K562 (cell line): ENCODE data around the gene TJP3. TPM values are rescaled to one million over a fixed set of nuclear protein-coding genes. Genes with fewer than 3 reads are reported as not detected.
A peak's percentile ranks its signal among the peaks of the same experiment; 100 is the strongest.

Source experiments
- ATAC-seq: fragments of 200-7000 bp; cut with Tn5 transposase; 3 replicates; pipeline ENCODE4 v1.9.1; 2020; ENCODE audit warnings: moderate library complexity
- BruUV-seq: library from RNA; stranded (reverse); fragments of 400-500 nt; replicated peaks from 2 replicates; lab custom pipeline; 2021; lab: Mats Ljungman, UMichigan
- CTCF ChIA-PET: fragments of 300-600 bp; formaldehyde crosslinking; extraction: SDS; loops from one replicate; lab custom pipeline; 2021; ENCODE audit warnings: low intra/inter-chr PET ratio; lab: Yijun Ruan, JAX
- POLR2A ChIA-PET: fragments of 300-600, 350-650 bp; sonication (Branson Sonifier 250); formaldehyde crosslinking; extraction: SDS; loops from one replicate; lab custom pipeline; 2021; ENCODE audit warnings: antibody characterized with exemption, inconsistent platforms; lab: Yijun Ruan, JAX
- DNase-seq, 4 experiments: peaks; one replicate each; pipeline versions ENCODE4 v3.0.0 to v3.0.0-alpha.2; 2011 to 2018; ENCODE audit warnings: low spot score in 3 of 4, mixed read lengths in 3 of 4; ENCODE audit errors: extremely low read depth in 1 of 4
- FAIRE-seq: peaks from 2 replicates; lab custom pipeline; 2011; peaks lifted over from hg19 to GRCh38; lab: Jason Lieb, UNC
- H2AFZ ChIP-seq: 2 replicates; pipeline ENCODE4 v1.6.0; 2011; ENCODE audit warnings: low read depth, low read length, control low read depth, inconsistent platforms
- H3K27ac ChIP-seq: fragments of 200-600 bp; 3 replicates; pipeline ENCODE4 v1.8.0; 2011; ENCODE audit warnings: low read depth, mild to moderate bottlenecking, control low read depth, inconsistent platforms, low read length, moderate library complexity, mixed read lengths; ENCODE audit errors: extremely low read depth
- H3K27me3 ChIP-seq, 2 experiments: fragments of 300-600 bp in 1 of 2; 2 replicates in 1 of 2; 3 replicates in 1 of 2; pipeline versions ENCODE4 v1.6.0 to v1.8.0; 2011; ENCODE audit warnings: inconsistent platforms in 2 of 2, low read length in 2 of 2, mild to moderate bottlenecking in 1 of 2, mixed read lengths in 1 of 2, moderate library complexity in 1 of 2; ENCODE audit not compliant: control insufficient read depth in 2 of 2, insufficient read depth in 2 of 2
- H3K36me3 ChIP-seq: fragments of 300-600 bp; 3 replicates; pipeline ENCODE4 v1.8.0; 2011; ENCODE audit warnings: mild to moderate bottlenecking, low read length, inconsistent platforms; ENCODE audit not compliant: control insufficient read depth, insufficient read depth
- H3K4me1 ChIP-seq, 2 experiments: fragments of 200-600 bp in 1 of 2; replicated peaks in 1 of 2; 2 replicates in 1 of 2; 3 replicates in 1 of 2; pipeline versions ENCODE4 v1.5.1 to v1.8.0; 2011; ENCODE audit warnings: inconsistent platforms in 2 of 2, low read length in 2 of 2, mild to moderate bottlenecking in 1 of 2, mixed read lengths in 1 of 2, moderate library complexity in 1 of 2; ENCODE audit not compliant: control insufficient read depth in 2 of 2, insufficient read depth in 2 of 2
- H3K4me2 ChIP-seq: 2 replicates; pipeline ENCODE4 v1.6.1; 2011; ENCODE audit warnings: low read length, control low read depth, inconsistent platforms, mixed read lengths; ENCODE audit not compliant: insufficient read depth
- H3K4me3 ChIP-seq: fragments of 200-600 bp; sonication (generic), shearing (Covaris generic); 2 replicates; pipeline ENCODE4 v1.5.1; 2016; ENCODE audit warnings: control low read depth, inconsistent platforms
- H3K79me2 ChIP-seq: fragments of 200-600 bp; 3 replicates; pipeline ENCODE4 v1.8.0; 2011; ENCODE audit warnings: low read length, inconsistent platforms; ENCODE audit not compliant: control insufficient read depth, insufficient read depth
- H3K9ac ChIP-seq, 2 experiments: 2 replicates each; pipeline versions ENCODE4 v1.6.0 to v1.6.1; 2011; ENCODE audit warnings: low read depth in 2 of 2, low read length in 2 of 2, control low read depth in 1 of 2, inconsistent platforms in 1 of 2, mild to moderate bottlenecking in 1 of 2, mixed read lengths in 1 of 2; ENCODE audit not compliant: insufficient read depth in 1 of 2
- H3K9me1 ChIP-seq: one replicate; pipeline ENCODE4 v1.6.0; 2011; ENCODE audit warnings: inconsistent platforms, mild to moderate bottlenecking, low read length, moderate library complexity; ENCODE audit not compliant: control insufficient read depth, insufficient read depth
- H3K9me3 ChIP-seq: replicated peaks from 2 replicates; pipeline ENCODE4 v1.5.1; 2011; ENCODE audit warnings: low read depth, low read length, inconsistent platforms; ENCODE audit not compliant: control insufficient read depth, insufficient read depth
- H4K20me1 ChIP-seq: replicated peaks from 2 replicates; pipeline ENCODE4 v1.6.1; 2011; ENCODE audit warnings: low read length, inconsistent platforms, mixed read lengths; ENCODE audit not compliant: control insufficient read depth, insufficient read depth
- BRCA1 ChIP-seq, 2 experiments: fragments of 450-650 bp in 1 of 2; sonication (generic) in 1 of 2; formaldehyde crosslinking in 1 of 2; IDR thresholded peaks; 2 replicates each; pipeline versions ENCODE4 v1.5.0 to v1.6.1; 2017 to 2020; ENCODE audit warnings: mild to moderate bottlenecking in 1 of 2, missing genetic modification reagents in 1 of 2
- ESRRA ChIP-seq: fragments of 450-650 bp; IDR thresholded peaks from 2 replicates; pipeline ENCODE4 v1.6.1; 2014; ENCODE audit warnings: low read depth, mild to moderate bottlenecking, moderate library complexity, borderline replicate concordance
- FOXA1 ChIP-seq: fragments of 450-650 bp; IDR thresholded peaks from 2 replicates; pipeline ENCODE4 v1.6.1; 2016; ENCODE audit warnings: mild to moderate bottlenecking, borderline replicate concordance
- FOXK1 ChIP-seq: sonication (generic); formaldehyde crosslinking; IDR thresholded peaks from 2 replicates; pipeline ENCODE4 v1.8.0; 2022; ENCODE audit warnings: missing genetic modification reagents, mild to moderate bottlenecking, borderline replicate concordance
- POLR2AphosphoS5 ChIP-seq: IDR thresholded peaks from 2 replicates; pipeline ENCODE4 v1.6.1; 2011; ENCODE audit warnings: mild to moderate bottlenecking, low read depth, low read length, moderate library complexity; ENCODE audit not compliant: control insufficient read depth, insufficient read depth
- RBM39 ChIP-seq: fragments of 200-400 bp; formaldehyde crosslinking; optimal IDR thresholded peaks from 2 replicates; pipeline ENCODE3; 2018; ENCODE audit warnings: low read depth, low read length
- SRF ChIP-seq, 2 experiments: fragments of 250-450, 450-650 bp in 1 of 2; sonication (Bioruptor Pico) in 1 of 2; sonication (generic) in 1 of 2; formaldehyde crosslinking; IDR thresholded peaks; 2 replicates each; pipeline versions ENCODE4 v1.5.0 to v1.5.1; 2020 to 2022; ENCODE audit warnings: mild to moderate bottlenecking in 1 of 2, missing genetic modification reagents in 1 of 2
- ZBED1 ChIP-seq: IDR thresholded peaks from 2 replicates; pipeline ENCODE4 v1.6.1; 2014
- ZC3H8 ChIP-seq: fragments of 450-650 bp; IDR thresholded peaks from 2 replicates; pipeline ENCODE4 v1.6.1; 2017
- WGBS: fragments of 100-300 bp; shearing (Covaris generic); methylation state at CpG from one replicate; pipeline ENCODE4 v1.1.6; 2016; ENCODE audit warnings: low coverage, mixed read lengths; ENCODE audit not compliant: insufficient coverage; ENCODE audit errors: missing lambda C conversion rate; 5-methylcytosine and 5-hydroxymethylcytosine counted together
- in situ Hi-C: fragments of 300-500 bp; cut with MboI; formaldehyde crosslinking; loops from 4 replicates; pipeline ENCODE4 v1.15.0; 2018; ENCODE audit warnings: inconsistent platforms, mixed read lengths
- intact Hi-C: fragments of 100-400 bp; cut with micrococcal nuclease; formaldehyde crosslinking; loops from 2 replicates; pipeline ENCODE4 v1.14.2; 2022
- polyA plus RNA-seq, 8 experiments: library from polyadenylated mRNA; depleted of rRNA in 4 of 8; stranded (reverse) in 5 of 8; unstranded in 3 of 8; fragments of >200 nt; fragmentation: Nextera tagmentation in 2 of 8; fragmentation: Illumina TruSeq in 1 of 8; extraction: Ambion mirVana in 2 of 8; extraction: Trizol in 1 of 8; gene quantifications; 2 replicates each; pipeline versions ENCODE4 v1.2.1 to v1.2.3, GENCODE V29; 2011 to 2014; ENCODE audit warnings: inconsistent platforms in 1 of 8, missing spikeins in 1 of 8
- total RNA-seq, 7 experiments: library from RNA; depleted of rRNA in 6 of 7; stranded (reverse); fragments of >200 nt in 6 of 7; fragmentation: Illumina TruSeq in 2 of 7; extraction: Trizol in 2 of 7; gene quantifications; 2 replicates each; pipeline versions ENCODE4 v1.2.1 to v1.2.3, GENCODE V29; 2011 to 2021; ENCODE audit warnings: low replicate concordance in 1 of 7
- TF ChIP-seq, protein P1 (sequence below): fragments of 450-650 bp; IDR thresholded peaks from 2 replicates; pipeline ENCODE4 v1.6.1; 2016; ENCODE audit warnings: low read depth, mild to moderate bottlenecking, moderate library complexity
- TF ChIP-seq, protein P2 (sequence below): sonication (generic); formaldehyde crosslinking; IDR thresholded peaks from 2 replicates; pipeline ENCODE4 v1.9.0; 2022; ENCODE audit warnings: mild to moderate bottlenecking, missing genetic modification reagents
- TF ChIP-seq, protein P3 (sequence below): sonication (generic); formaldehyde crosslinking; IDR thresholded peaks from 2 replicates; pipeline ENCODE4 v1.5.0; 2020; ENCODE audit warnings: missing genetic modification reagents

Gene TJP3
- total and polyA plus RNA-seq, 9 of the 15 experiments (the other 6 are each of a cell fraction or from before 2014, with no cell fraction given), result 0.11 to 2.4 (median 0.57) TPM; not detected in 1

DNA sequence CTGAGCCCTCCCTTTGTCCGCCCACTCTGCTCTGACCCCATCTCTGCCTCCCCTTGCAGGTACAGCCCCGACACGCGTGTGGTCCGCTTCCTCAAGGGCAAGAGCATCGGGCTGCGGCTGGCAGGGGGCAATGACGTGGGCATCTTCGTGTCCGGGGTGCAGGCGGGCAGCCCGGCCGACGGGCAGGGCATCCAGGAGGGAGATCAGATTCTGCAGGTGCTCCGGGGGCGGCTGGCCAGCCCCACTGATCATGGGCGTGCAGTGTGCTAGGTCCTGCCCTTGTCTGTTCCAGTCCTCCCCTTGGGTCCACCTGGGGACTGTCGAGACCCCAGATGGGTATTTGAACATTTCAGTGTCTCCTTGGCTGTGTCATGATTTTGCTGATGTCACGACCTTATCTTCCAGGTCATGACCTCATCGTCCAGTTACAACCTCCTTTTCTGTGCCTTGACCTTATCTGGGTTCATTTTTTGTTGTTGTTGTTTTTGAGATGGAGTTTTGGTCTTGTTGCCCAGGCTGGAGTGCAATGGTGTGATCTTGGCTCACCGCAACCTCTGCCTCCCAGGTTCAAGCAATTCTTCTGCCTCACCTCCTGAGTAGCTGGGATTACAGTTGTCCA, 28.0 kb downstream of the TJP3 start (continued):
- TF ChIP-seq FOXK1 (CRISPR knock-in tag) (no peak), BRCA1 (IDR thresholded peaks at IDR 0.05) (no peak), BRCA1 (CRISPR knock-in tag; IDR thresholded peaks at IDR 0.05) (no peak), RBM39 (no peak)
- TF ChIP-seq, protein P1, sequence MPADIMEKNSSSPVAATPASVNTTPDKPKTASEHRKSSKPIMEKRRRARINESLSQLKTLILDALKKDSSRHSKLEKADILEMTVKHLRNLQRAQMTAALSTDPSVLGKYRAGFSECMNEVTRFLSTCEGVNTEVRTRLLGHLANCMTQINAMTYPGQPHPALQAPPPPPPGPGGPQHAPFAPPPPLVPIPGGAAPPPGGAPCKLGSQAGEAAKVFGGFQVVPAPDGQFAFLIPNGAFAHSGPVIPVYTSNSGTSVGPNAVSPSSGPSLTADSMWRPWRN, result no peak
- TF ChIP-seq, protein P2, sequence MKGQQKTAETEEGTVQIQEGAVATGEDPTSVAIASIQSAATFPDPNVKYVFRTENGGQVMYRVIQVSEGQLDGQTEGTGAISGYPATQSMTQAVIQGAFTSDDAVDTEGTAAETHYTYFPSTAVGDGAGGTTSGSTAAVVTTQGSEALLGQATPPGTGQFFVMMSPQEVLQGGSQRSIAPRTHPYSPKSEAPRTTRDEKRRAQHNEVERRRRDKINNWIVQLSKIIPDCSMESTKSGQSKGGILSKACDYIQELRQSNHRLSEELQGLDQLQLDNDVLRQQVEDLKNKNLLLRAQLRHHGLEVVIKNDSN (CRISPR knock-in tag), result no peak

DNA sequence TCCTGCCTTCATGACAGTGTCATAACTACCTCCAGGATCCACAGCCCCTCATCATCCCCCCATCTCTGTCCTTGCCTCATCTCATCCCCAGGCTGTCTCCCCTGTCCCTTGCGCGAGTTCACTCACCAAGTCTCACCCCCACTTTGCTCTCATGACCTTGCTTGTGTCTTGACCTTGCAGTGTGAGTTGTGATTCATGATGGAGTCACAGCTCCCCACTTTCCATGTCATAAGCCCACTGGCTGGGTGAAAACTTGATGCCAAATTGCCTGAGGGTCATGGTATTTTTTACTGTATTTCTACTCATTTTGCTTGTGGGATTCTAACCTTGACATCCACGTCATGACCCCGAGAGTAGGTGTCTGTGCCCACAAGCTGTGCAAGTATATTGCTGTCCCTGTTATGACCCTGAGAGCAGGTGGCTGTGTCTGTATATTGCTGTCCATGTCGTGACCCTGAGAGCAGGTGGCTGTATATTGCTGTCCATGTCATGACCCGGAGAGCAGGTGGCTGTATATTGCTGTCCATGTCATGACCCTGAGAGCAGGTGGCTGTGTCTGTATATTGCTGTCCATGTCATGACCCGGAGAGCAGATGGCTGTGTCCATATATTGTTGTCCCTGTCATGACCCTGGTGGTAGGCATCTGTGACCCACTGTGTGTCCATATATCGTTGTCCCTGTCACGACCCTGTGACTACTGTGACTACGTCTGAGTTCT, 29.5 kb downstream of the TJP3 start:
- H3K27ac ChIP-seq, result no peak overlapping the region
- CTCF ChIA-PET, result no interaction called here
- H3K9ac ChIP-seq, result peak overlapping the region in 1 of 2 experiments; percentile 19; a peak in 1 of 4 replicates
- H3K36me3 ChIP-seq, result no peaks in the 10 kb centered on the region
- no peaks in the 10 kb centered on the region for H3K79me2 ChIP-seq
- no peak overlapping the region for H3K4me2 ChIP-seq
- in situ Hi-C loops, result no loop called here
- 22% methylated on average over 10 of the region's 10 CpGs for WGBS
- no peak overlapping the region for H3K4me3 ChIP-seq
- no peaks in the 10 kb centered on the region; the same call in 1 of the 2 replicates for H4K20me1 ChIP-seq
- peaks cover 0 to 9% of the 10 kb centered on the region in 2 experiments; a peak in 2 of 5 replicates for H3K27me3 ChIP-seq
- FAIRE-seq (no peak), DNase-seq (no peak), ATAC-seq (no peak)
- H2AFZ ChIP-seq, result no peak overlapping the region
- 0 out of 2 replicates have a peak, but pooled peaks cover 4% of the 10 kb centered on the region for H3K9me3 ChIP-seq
- H3K9me1 ChIP-seq, result no peaks in the 10 kb centered on the region
- intact Hi-C loops, result no loop called here
- no TSS peak for BruUV-seq
- POLR2A ChIA-PET, result interaction anchor here (1.4 kb wide), 1 partner anchor 24 kb away, joined by 4 read pairs; the partner anchor contains the start of genes APBA3 and MRPL54
- peaks cover 9 to 26% of the 10 kb centered on the region in 2 experiments; a peak in 4 of 5 replicates for H3K4me1 ChIP-seq
- TF ChIP-seq ESRRA, result 0 out of 2 replicates have a peak, but pooled peaks have one; percentile 55
- no peak for TF ChIP-seq FOXA1
- TF ChIP-seq SRF (CRISPR knock-in tag; IDR thresholded peaks at IDR 0.05), result no peak
- no peak for TF ChIP-seq ZC3H8
- TF ChIP-seq, protein P3, sequence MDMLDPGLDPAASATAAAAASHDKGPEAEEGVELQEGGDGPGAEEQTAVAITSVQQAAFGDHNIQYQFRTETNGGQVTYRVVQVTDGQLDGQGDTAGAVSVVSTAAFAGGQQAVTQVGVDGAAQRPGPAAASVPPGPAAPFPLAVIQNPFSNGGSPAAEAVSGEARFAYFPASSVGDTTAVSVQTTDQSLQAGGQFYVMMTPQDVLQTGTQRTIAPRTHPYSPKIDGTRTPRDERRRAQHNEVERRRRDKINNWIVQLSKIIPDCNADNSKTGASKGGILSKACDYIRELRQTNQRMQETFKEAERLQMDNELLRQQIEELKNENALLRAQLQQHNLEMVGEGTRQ (CRISPR knock-in tag), result no peak
- TF ChIP-seq ZBED1, result peak; percentile 96; the same call in 1 of the 2 replicates
- no peak for TF ChIP-seq POLR2AphosphoS5
